Stimulated activated CD8-positive, alpha-beta memory T cell treated with anti-CD3 and anti-CD28 coated beads, Interleukin-12 subunit alpha, Interleukin-12 subunit beta, amount 100 ng/mL, for 1 hour (primary cell): Measurements from ENCODE around the gene C2orf76.

Experiments
- DNase-seq: peaks from one replicate; pipeline ENCODE4 v3.0.0-alpha.2; 2020; ENCODE audit warnings: low read depth

C2orf76 gene

GRCh38 chr2:119337749-119338148, 28.9 kb downstream of the C2orf76 start:
- DNase-seq, result no peak

GRCh38 chr2:119333833-119334232, 32.8 kb downstream of the C2orf76 start:
- no peak for DNase-seq

GRCh38 chr2:119333360-119333759, 33.3 kb downstream of the C2orf76 start:
- no peak for DNase-seq

- no peak for DNase-seq
Observed at GRCh38 chr2:119332953-119333352, 33.7 kb downstream of the C2orf76 start.

GRCh38 chr2:119327431-119327830, 39.2 kb downstream of the C2orf76 start:
- no peak for DNase-seq

- no peak for DNase-seq
Observed at GRCh38 chr2:119326938-119327337, 39.7 kb downstream of the C2orf76 start.

GRCh38 chr2:119324685-119325270, 41.9 kb downstream of the C2orf76 start:
- no peak for DNase-seq

- DNase-seq, result no peak
Observed at GRCh38 chr2:119323459-119323858, 43.2 kb downstream of the C2orf76 start.

- DNase-seq, result no peak
Observed at GRCh38 chr2:119319593-119319992, 47.0 kb downstream of the C2orf76 start.

- DNase-seq, result no peak
Observed at GRCh38 chr2:119317554-119317953, 49.1 kb downstream of the C2orf76 start.

- no peak for DNase-seq
Observed at GRCh38 chr2:119316066-119316465, 50.6 kb downstream of the C2orf76 start.

- DNase-seq, result no peak
Observed at GRCh38 chr2:119315241-119315925, 51.3 kb downstream of the C2orf76 start.

- no peak for DNase-seq
Observed at GRCh38 chr2:119311831-119312230, 54.8 kb downstream of the C2orf76 start.

- DNase-seq, result no peak
Observed at GRCh38 chr2:119311371-119311770, 55.3 kb downstream of the C2orf76 start.

GRCh38 chr2:119308793-119309330, 57.8 kb downstream of the C2orf76 start:
- DNase-seq, result no peak

GRCh38 chr2:119307419-119308140, 59.1 kb downstream of the C2orf76 start:
- DNase-seq, result no peak

GRCh38 chr2:119306196-119306590, 60.4 kb downstream of the C2orf76 start:
- no peak for DNase-seq

GRCh38 chr2:119305497-119306195, 61.0 kb downstream of the C2orf76 start:
- no peak for DNase-seq

GRCh38 chr2:119304847-119305246, 61.8 kb downstream of the C2orf76 start:
- DNase-seq, result no peak

- no peak for DNase-seq
Observed at GRCh38 chr2:119301413-119301812, 65.2 kb downstream of the C2orf76 start.

GRCh38 chr2:119295688-119296375, 70.8 kb downstream of the C2orf76 start:
- DNase-seq, result no peak

- no peak for DNase-seq
Observed at GRCh38 chr2:119294671-119295070, 72.0 kb downstream of the C2orf76 start.
